CD14-positive monocyte (primary cell): ENCODE measurements around the gene FAM83G. TPM values are rescaled to one million over a fixed set of nuclear protein-coding genes. Genes with fewer than 3 reads are reported as not detected.

ENCODE experiments used
- DNase-seq, 3 donors: peaks; one replicate each; pipeline ENCODE4 v3.0.0-alpha.2; 2011 to 2022
- H2AFZ ChIP-seq: 2 replicates; pipeline ENCODE4 v1.6.0; 2012; ENCODE audit warnings: mild to moderate bottlenecking, low read depth, low read length, inconsistent platforms; ENCODE audit not compliant: insufficient read depth, poor library complexity, severe bottlenecking
- H3K27ac ChIP-seq, 2 donors: 1 replicate in 1 of 2; 2 replicates in 1 of 2; pipeline ENCODE4 v1.5.1; 2012 to 2013; ENCODE audit warnings: low read length in 2 of 2, control low read depth in 1 of 2, inconsistent platforms in 1 of 2, low read depth in 1 of 2, mild to moderate bottlenecking in 1 of 2
- H3K27me3 ChIP-seq, 2 donors: one replicate each; pipeline versions ENCODE4 v1.6.0 to v1.6.1; 2011 to 2013; ENCODE audit warnings: low read length in 2 of 2; ENCODE audit not compliant: control insufficient read depth in 2 of 2, insufficient read depth in 2 of 2
- H3K36me3 ChIP-seq, 2 donors: replicated peaks in 1 of 2; 1 replicate in 1 of 2; 2 replicates in 1 of 2; pipeline versions ENCODE4 v1.5.1 to v1.6.1; 2012 to 2013; ENCODE audit warnings: low read length in 2 of 2, control low read depth in 1 of 2, inconsistent platforms in 1 of 2, mild to moderate bottlenecking in 1 of 2; ENCODE audit not compliant: insufficient read depth in 2 of 2, control insufficient read depth in 1 of 2
- H3K4me1 ChIP-seq, 2 donors: 1 replicate in 1 of 2; 2 replicates in 1 of 2; pipeline versions ENCODE4 v1.5.1 to v1.6.1; 2012 to 2013; ENCODE audit warnings: low read length in 2 of 2, control low read depth in 1 of 2, inconsistent platforms in 1 of 2, mild to moderate bottlenecking in 1 of 2, moderate library complexity in 1 of 2; ENCODE audit not compliant: insufficient read depth in 2 of 2, control insufficient read depth in 1 of 2
- H3K4me2 ChIP-seq: replicated peaks from 2 replicates; pipeline ENCODE3; 2012; ENCODE audit warnings: low read length, moderate library complexity, mild to moderate bottlenecking; ENCODE audit not compliant: poor library complexity, severe bottlenecking; ENCODE audit errors: extremely low read depth
- H3K4me3 ChIP-seq, 3 experiments: fragments of 200-600 bp in 1 of 3; sonication (generic) in 1 of 3; replicated peaks in 1 of 3; 1 replicate in 2 of 3; 2 replicates in 1 of 3; pipeline ENCODE4 v1.5.1; 2011 to 2013; ENCODE audit warnings: low read length in 3 of 3, mild to moderate bottlenecking in 3 of 3, control low read depth in 2 of 3, low read depth in 2 of 3, inconsistent platforms in 1 of 3, moderate library complexity in 1 of 3
- H3K79me2 ChIP-seq: 2 replicates; pipeline ENCODE4 v1.6.0; 2012; ENCODE audit warnings: mild to moderate bottlenecking, control low read depth, inconsistent platforms, low read length, moderate library complexity; ENCODE audit not compliant: insufficient read depth
- H3K9ac ChIP-seq: 2 replicates; pipeline ENCODE4 v1.6.0; 2017; ENCODE audit warnings: low read length, mild to moderate bottlenecking; ENCODE audit not compliant: insufficient read depth, poor library complexity, severe bottlenecking
- H3K9me3 ChIP-seq, 2 donors: replicated peaks in 1 of 2; 1 replicate in 1 of 2; 2 replicates in 1 of 2; pipeline versions ENCODE4 v1.5.1 to v1.6.1; 2012 to 2013; ENCODE audit warnings: low read length in 2 of 2, control low read depth in 1 of 2; ENCODE audit not compliant: control insufficient read depth in 1 of 2, insufficient read depth in 1 of 2
- H4K20me1 ChIP-seq: 2 replicates; pipeline ENCODE4 v1.6.0; 2012; ENCODE audit warnings: mild to moderate bottlenecking, low read length, control low read depth, moderate library complexity; ENCODE audit not compliant: insufficient read depth
- H3K27ac Mint-ChIP-seq, 7 donors: one replicate each; pipeline ENCODE4 v1.8.0; 2020; ENCODE audit warnings: mild to moderate bottlenecking in 7 of 7, mixed read lengths in 7 of 7, moderate library complexity in 6 of 7, inconsistent platforms in 2 of 7
- H3K27me3 Mint-ChIP-seq, 3 donors: one replicate each; pipeline ENCODE4 v1.8.0; 2021 to 2022; ENCODE audit warnings: low read depth in 3 of 3, mild to moderate bottlenecking in 3 of 3, mixed read lengths in 3 of 3, moderate library complexity in 3 of 3, inconsistent platforms in 1 of 3
- H3K36me3 Mint-ChIP-seq, 2 donors: one replicate each; pipeline ENCODE4 v1.8.0; 2020; ENCODE audit warnings: mixed read lengths in 2 of 2, inconsistent platforms in 1 of 2, mild to moderate bottlenecking in 1 of 2
- H3K4me1 Mint-ChIP-seq: one replicate; pipeline ENCODE4 v1.8.0; 2020; ENCODE audit warnings: mild to moderate bottlenecking, mixed read lengths
- H3K4me3 Mint-ChIP-seq, 2 donors: one replicate each; pipeline ENCODE4 v1.8.0; 2020; ENCODE audit warnings: mild to moderate bottlenecking in 2 of 2, mixed read lengths in 2 of 2, moderate library complexity in 1 of 2
- H3K9me3 Mint-ChIP-seq, 7 donors: one replicate each; pipeline ENCODE4 v1.8.0; 2020 to 2022; ENCODE audit warnings: mixed read lengths in 7 of 7, mild to moderate bottlenecking in 6 of 7, moderate library complexity in 6 of 7, inconsistent platforms in 2 of 7
- CTCF ChIP-seq: fragments of 200-600 bp; IDR thresholded peaks from one replicate; pipeline ENCODE4 v1.8.0; 2022; ENCODE audit warnings: antibody characterized with exemption, mild to moderate bottlenecking
- WGBS: methylation state at CpG from one replicate; pipeline ENCODE4 v1.1.5; 2013; ENCODE audit warnings: missing lambda C conversion rate; ENCODE audit not compliant: insufficient coverage; 5-methylcytosine and 5-hydroxymethylcytosine counted together
- intact Hi-C, 2 donors: fragments of 100-400 bp; cut with micrococcal nuclease; formaldehyde crosslinking; loops; one replicate each; pipeline versions ENCODE4 v1.15.0 to v1.15.1; 2023
- polyA plus RNA-seq, 3 donors: library from polyadenylated mRNA; depleted of rRNA in 1 of 3; unstranded in 2 of 3; stranded (reverse) in 1 of 3; fragments of 300-500 nt in 2 of 3; fragments of >200 nt in 1 of 3; fragmentation: Illumina TruSeq in 2 of 3; gene quantifications; 1 replicate in 2 of 3; 2 replicates in 1 of 3; pipeline ENCODE4 v1.2.3, GENCODE V29; 2012 to 2021

Gene FAM83G
- polyA plus RNA-seq, 3 donors = 0.04 to 0.17 (median 0.08) TPM

DNA sequence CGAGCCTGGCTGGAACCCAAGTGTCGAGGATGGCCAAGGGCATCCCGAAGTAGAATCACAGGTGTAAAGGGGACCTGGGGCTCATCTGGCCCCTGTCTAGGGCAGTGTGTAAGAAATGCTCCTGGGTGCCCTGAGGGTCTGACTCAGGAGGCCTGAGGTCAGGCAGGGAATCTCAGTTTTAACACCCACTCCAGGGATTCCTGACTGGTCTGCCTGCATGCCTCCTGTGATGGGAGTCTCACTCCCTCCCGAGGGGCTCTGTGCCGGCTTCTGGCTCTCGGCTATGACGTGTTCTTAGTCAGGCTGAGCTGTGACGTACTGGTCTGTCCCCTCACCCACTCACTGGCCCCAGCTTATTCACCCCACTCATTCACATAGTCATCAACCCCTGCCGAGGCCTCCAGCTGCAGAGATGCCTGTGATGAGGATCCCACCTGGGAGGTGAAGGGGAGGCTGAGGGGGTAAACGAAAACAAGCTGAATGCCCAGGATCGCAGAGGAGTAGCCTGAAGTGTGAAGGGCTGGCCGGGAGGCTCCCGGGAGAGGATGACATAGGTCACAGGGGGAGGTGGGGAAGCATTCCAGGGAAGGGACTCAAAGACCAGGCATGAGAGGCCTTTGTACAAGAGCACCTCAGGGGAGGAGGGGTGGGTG, 23.8 kb downstream of the FAM83G start:
- Histone ChIP-seq H3K4me1 (no peaks in the 10 kb centered on the region), H3K27me3 (no peaks in the 10 kb centered on the region), H2AFZ (no peak overlapping the region), H4K20me1 (no peaks in the 10 kb centered on the region), H3K9ac (no peak overlapping the region), H3K27ac (no peak overlapping the region), H3K4me2 (no peak overlapping the region), H3K4me3 (no peak overlapping the region), H3K9me3 (no peaks in the 10 kb centered on the region), H3K79me2 (no peaks in the 10 kb centered on the region), H3K36me3 (no peaks in the 10 kb centered on the region)
- Mint-ChIP-seq H3K4me1 (peaks cover 4% of the 10 kb centered on the region), H3K36me3 (no peaks in the 10 kb centered on the region), H3K27ac (peak overlapping the region in 1 of 7 donors; percentile 54), H3K9me3 (no peaks in the 10 kb centered on the region), H3K27me3 (peaks cover 1 to 6% (median 2%) of the 10 kb centered on the region in 3 donors), H3K4me3 (no peak overlapping the region)
- intact Hi-C loops = no loop called here
- no peak for DNase-seq
- WGBS = 95% methylated on average over 7 of the region's 13 CpGs
- TF ChIP-seq CTCF = no peak

GRCh38 chr17:18978655-18979054, 25.9 kb downstream of the FAM83G start:
- Histone ChIP-seq H3K27me3 (no peaks in the 10 kb centered on the region), H2AFZ (no peak overlapping the region), H3K4me1 (no peaks in the 10 kb centered on the region), H3K9ac (no peak overlapping the region), H3K4me2 (no peak overlapping the region), H3K79me2 (no peaks in the 10 kb centered on the region), H3K27ac (no peak overlapping the region), H3K9me3 (no peaks in the 10 kb centered on the region), H4K20me1 (no peaks in the 10 kb centered on the region), H3K36me3 (no peaks in the 10 kb centered on the region), H3K4me3 (no peak overlapping the region)
- intact Hi-C loops = loop anchor here in 1 of 2 donors (10.0 kb wide), 1 partner anchor 64 kb away; no protein-coding TSS in a partner anchor
- no peak for TF ChIP-seq CTCF
- Mint-ChIP-seq H3K27ac (no peak overlapping the region), H3K4me3 (no peak overlapping the region), H3K36me3 (no peaks in the 10 kb centered on the region), H3K27me3 (peaks cover 1 to 4% (median 3%) of the 10 kb centered on the region in 3 donors), H3K9me3 (peaks cover 0 to 2% (median 0%) of the 10 kb centered on the region in 7 donors), H3K4me1 (peaks cover 4% of the 10 kb centered on the region)
- WGBS = 94% methylated on average over 15 of the region's 17 CpGs
- no peak for DNase-seq
